Endothelial cell of umbilical vein (primary cell): ENCODE measurements around the gene ABLIM2. TPM values are rescaled to one million over a fixed set of nuclear protein-coding genes. Genes with fewer than 3 reads are reported as not detected.

Experiments used
- BruUV-seq: library from RNA; stranded (reverse); fragments of 400-500 nt; replicated peaks from 2 replicates; lab custom pipeline; 2021; lab: Mats Ljungman, UMichigan
- CTCF ChIA-PET: fragments of 300-600, 350-600 bp; sonication (Branson Sonifier 250); formaldehyde crosslinking; loops from one replicate; lab custom pipeline; 2021; ENCODE audit warnings: antibody characterized with exemption, inconsistent platforms; lab: Charles Lee
- POLR2A ChIA-PET: fragments of 300-600, 350-600 bp; sonication (Branson Sonifier 250); formaldehyde crosslinking; loops from one replicate; lab custom pipeline; 2021; ENCODE audit warnings: antibody characterized with exemption, inconsistent platforms; lab: Charles Lee
- DNase-seq: peaks from one replicate; pipeline ENCODE4 v3.0.0-alpha.2; 2011; ENCODE audit warnings: low read depth, low spot score
- FAIRE-seq: peaks from 2 replicates; lab custom pipeline; 2011; peaks lifted over from hg19 to GRCh38; lab: Jason Lieb, UNC
- H2AFZ ChIP-seq: 2 replicates; pipeline ENCODE4 v1.6.0; 2012; ENCODE audit warnings: low read depth, low read length, control low read depth, inconsistent platforms
- H3K27ac ChIP-seq: 2 replicates; pipeline ENCODE4 v1.5.1; 2011; ENCODE audit warnings: low read depth, mild to moderate bottlenecking, control low read depth, low read length, moderate library complexity; ENCODE audit not compliant: insufficient read depth
- H3K27me3 ChIP-seq, 2 experiments: 2 replicates each; pipeline versions ENCODE4 v1.6.0 to v1.6.1; 2011; ENCODE audit warnings: low read length in 2 of 2, mixed read lengths in 1 of 2; ENCODE audit not compliant: control insufficient read depth in 2 of 2, insufficient read depth in 2 of 2
- H3K36me3 ChIP-seq, 2 experiments: 2 replicates in 1 of 2; 3 replicates in 1 of 2; pipeline ENCODE4 v1.5.1; 2011; ENCODE audit warnings: low read length in 2 of 2, mild to moderate bottlenecking in 1 of 2, moderate library complexity in 1 of 2; ENCODE audit not compliant: control insufficient read depth in 2 of 2, insufficient read depth in 2 of 2; ENCODE audit errors: extremely low read depth in 1 of 2
- H3K4me1 ChIP-seq: 3 replicates; pipeline ENCODE4 v1.5.1; 2011; ENCODE audit warnings: mild to moderate bottlenecking, low read length; ENCODE audit not compliant: control insufficient read depth, insufficient read depth; ENCODE audit errors: extremely low read depth
- H3K4me2 ChIP-seq: 2 replicates; pipeline ENCODE4 v1.6.1; 2011; ENCODE audit warnings: low read length, control low read depth, mixed read lengths; ENCODE audit not compliant: insufficient read depth
- H3K4me3 ChIP-seq, 3 experiments: fragments of 200-600 bp in 1 of 3; sonication (generic), shearing (Covaris generic) in 1 of 3; replicated peaks in 1 of 3; 2 replicates each; pipeline ENCODE4 v1.5.1; 2011 to 2016; ENCODE audit warnings: control low read depth in 3 of 3, low read length in 3 of 3, mild to moderate bottlenecking in 2 of 3, inconsistent platforms in 1 of 3, low read depth in 1 of 3, moderate library complexity in 1 of 3; ENCODE audit not compliant: insufficient read depth in 1 of 3
- H3K79me2 ChIP-seq: 2 replicates; pipeline ENCODE4 v1.6.0; 2012; ENCODE audit warnings: low read length, inconsistent platforms; ENCODE audit not compliant: control insufficient read depth, insufficient read depth
- H3K9ac ChIP-seq: replicated peaks from 2 replicates; pipeline ENCODE3; 2011; ENCODE audit warnings: low read length, control low read depth; ENCODE audit not compliant: insufficient read depth; ENCODE audit errors: extremely low read depth
- H3K9me1 ChIP-seq: replicated peaks from 3 replicates; pipeline ENCODE4 v1.6.0; 2011; ENCODE audit warnings: mild to moderate bottlenecking, low read length; ENCODE audit not compliant: control insufficient read depth, insufficient read depth; ENCODE audit errors: extremely low read depth
- H3K9me3 ChIP-seq: replicated peaks from 2 replicates; pipeline ENCODE4 v1.5.1; 2012; ENCODE audit warnings: low read length, inconsistent platforms; ENCODE audit not compliant: control insufficient read depth, insufficient read depth
- H4K20me1 ChIP-seq: replicated peaks from 2 replicates; pipeline ENCODE3; 2011; ENCODE audit warnings: mild to moderate bottlenecking, low read length; ENCODE audit not compliant: control insufficient read depth, insufficient read depth; ENCODE audit errors: extremely low read depth
- EZH2 ChIP-seq: IDR thresholded peaks from 2 replicates; pipeline ENCODE4 v1.6.1; 2012; ENCODE audit warnings: borderline replicate concordance, low read depth, mild to moderate bottlenecking, moderate library complexity, low read length, inconsistent platforms; ENCODE audit not compliant: severe bottlenecking
- FOS ChIP-seq: IDR thresholded peaks from 2 replicates; pipeline ENCODE4 v1.6.1; 2011; ENCODE audit warnings: mild to moderate bottlenecking, low read length, moderate library complexity, borderline replicate concordance; ENCODE audit not compliant: insufficient read depth
- MYC ChIP-seq: IDR thresholded peaks from one replicate; pipeline ENCODE4 v1.6.1; 2011; ENCODE audit warnings: mild to moderate bottlenecking, low read depth, low read length
- POLR2A ChIP-seq: IDR thresholded peaks from 2 replicates; pipeline ENCODE4 v1.6.1; 2012; ENCODE audit warnings: low read depth, mild to moderate bottlenecking, control low read depth, low read length
- POLR2AphosphoS5 ChIP-seq: IDR thresholded peaks from 2 replicates; pipeline ENCODE4 v1.6.1; 2012; ENCODE audit warnings: low read depth, mild to moderate bottlenecking, control low read depth, low read length, moderate library complexity; ENCODE audit not compliant: insufficient read depth
- dilution Hi-C: fragments of 300-500 bp; cut with MboI; formaldehyde crosslinking; loops from one replicate; pipeline ENCODE4 v1.15.0; 2019; ENCODE audit warnings: low sequenced_read_pairs; ENCODE audit not compliant: extremely low pct_ligation_motif_present
- intact Hi-C: fragments of 100-400 bp; cut with micrococcal nuclease; formaldehyde crosslinking; loops from one replicate; pipeline ENCODE4 v1.10.0; 2022
- polyA plus RNA-seq, 4 experiments: library from polyadenylated mRNA; depleted of rRNA in 3 of 4; stranded (reverse) in 3 of 4; unstranded in 1 of 4; fragments of >200 nt; gene quantifications; 2 replicates each; pipeline versions ENCODE4 v1.2.1 to v1.2.3, GENCODE V29; 2011 to 2012; ENCODE audit warnings: missing spikeins in 1 of 4
- total RNA-seq: library from RNA; stranded (reverse); gene quantifications from 2 replicates; pipeline ENCODE4 v1.2.3, GENCODE V29; 2021

Gene ABLIM2
- total and polyA plus RNA-seq, 2 donors (not counting 3 experiments of a cell fraction or from before 2014, with no cell fraction given) = 0.28 to 0.66 TPM

- Histone ChIP-seq H3K9me1 (no peaks in the 10 kb centered on the region), H2AFZ (peak overlapping the region; percentile 5), H3K9me3 (no peaks in the 10 kb centered on the region), H3K79me2 (peaks cover 20% of the 10 kb centered on the region), H3K36me3 (no peaks in the 10 kb centered on the region), H4K20me1 (no peaks in the 10 kb centered on the region), H3K4me3 (peak overlapping the region in 1 of 3 experiments; percentile 24), H3K4me2 (peak overlapping the region; percentile 51), H3K4me1 (peaks cover 48% of the 10 kb centered on the region), H3K27me3 (no peaks in the 10 kb centered on the region), H3K27ac (peak overlapping the region; percentile 89), H3K9ac (peak overlapping the region; percentile 57)
- dilution Hi-C loops = no loop called here
- ChIA-PET CTCF (interaction anchor here (0.7 to 3.8 kb wide), 13 partner anchors 10 to 166 kb away, joined by 3 to 20 read pairs (median 7); partner anchors contain the start of gene AFAP1), POLR2A (interaction anchor here (0.9 to 1.2 kb wide), 2 partner anchors 28 to 30 kb away, joined by 4 to 7 read pairs; partner anchors contain the start of gene AFAP1)
- peak; percentile 97 for FAIRE-seq
- no peak for TF ChIP-seq EZH2
- no peak for TF ChIP-seq MYC
- TF ChIP-seq POLR2A = peak; percentile 67
- TF ChIP-seq FOS = no peak
- TF ChIP-seq POLR2AphosphoS5 = peak; percentile 65
- intact Hi-C loops = loop anchor here (1.0 to 2.0 kb wide), 8 partner anchors 8 to 164 kb away; partner anchors contain the start of gene AFAP1
- TSS peak; percentile 55 for BruUV-seq
- DNase-seq = peak; percentile 82
These were observed 190.2 kb downstream of the ABLIM2 start for GRCh38 chr4:7968262-7968896.
